ENCODE data around the gene AIFM2.
A peak's percentile ranks its signal among the peaks of the same experiment; 100 is the strongest.

The AIFM2 gene

DNA sequence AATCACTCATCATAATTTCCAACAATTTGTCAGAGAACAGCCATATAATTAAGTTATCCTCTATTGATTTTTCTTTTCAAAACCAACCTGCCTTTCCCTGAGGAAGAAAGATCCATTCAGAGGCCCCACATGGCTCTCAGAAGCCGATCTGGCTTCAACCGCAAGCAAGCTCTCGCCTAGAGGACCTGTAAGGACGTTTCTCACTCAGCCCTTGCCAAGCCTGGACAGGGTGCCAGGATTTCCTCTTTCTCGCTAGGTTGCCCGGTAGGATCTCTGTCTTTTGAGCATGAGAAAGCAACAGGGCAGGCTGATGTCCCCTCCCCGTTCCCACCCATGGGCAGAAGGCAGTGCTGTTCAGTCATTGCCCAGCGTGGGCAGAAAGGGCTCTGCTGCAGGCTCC lies 13.0 kb downstream of the AIFM2 start:
- Histone ChIP-seq H3K23ac (ENCODE audit: low read length in 2 of 2) (no peak overlapping the region), H3K79me1 (replicated peaks; ENCODE audit: low read length, poor library complexity, severe bottlenecking) (peaks cover under 1% of the 10 kb centered on the region), H3K18ac (ENCODE audit: low read depth in 1 of 2, low read length in 2 of 2) (no peak overlapping the region), H3K27me3 (ENCODE audit: control insufficient read depth in 1 of 2, insufficient read depth in 1 of 2, low read length in 2 of 2) (no peaks in the 10 kb centered on the region), H2BK5ac (ENCODE audit: low read depth, low read length, poor library complexity, severe bottlenecking) (no peak overlapping the region), H2BK12ac (ENCODE audit: low read length in 2 of 2) (no peak overlapping the region), H3K36me3 (ENCODE audit: control insufficient read depth in 1 of 2, insufficient read depth in 2 of 2, low read depth in 1 of 2, low read length in 2 of 2) (peaks cover 49 to 88% of the 10 kb centered on the region in 2 experiments), H2AK5ac (ENCODE audit: low read length, severe bottlenecking) (no peak overlapping the region), H2BK120ac (ENCODE audit: low read depth, low read length) (no peak overlapping the region), H3K9ac (ENCODE audit: low read length) (no peak overlapping the region), H3K27ac (ENCODE audit: low read length, poor library complexity, severe bottlenecking) (no peak overlapping the region), H2BK15ac (ENCODE audit: low read depth, poor library complexity, severe bottlenecking) (no peak overlapping the region), H3K4me2 (ENCODE audit: low read length, poor library complexity, severe bottlenecking) (no peak overlapping the region), H3K4me3 (ENCODE audit: insufficient read depth in 1 of 2, low read depth in 1 of 2, low read length in 2 of 2) (no peak overlapping the region), H4K8ac (ENCODE audit: low read length) (no peak overlapping the region), H3K4ac (ENCODE audit: low read depth in 1 of 2, low read length in 2 of 2) (no peak overlapping the region), H4K91ac (ENCODE audit: low read length) (no peak overlapping the region), H3K9me3 (ENCODE audit: control insufficient read depth, low read length) (no peaks in the 10 kb centered on the region), H2AFZ (ENCODE audit: low read depth, low read length) (no peak overlapping the region), H3K4me1 (ENCODE audit: control insufficient read depth, insufficient read depth, low read depth, low read length) (peaks cover 11% of the 10 kb centered on the region), H3K14ac (ENCODE audit: low read length in 2 of 2) (no peak overlapping the region)
- no peak for DNase-seq
- 97% methylated on average over 8 of the region's 8 CpGs for WGBS

- no peak overlapping the region for H2AFZ ChIP-seq (ENCODE audit: low read depth, low read length)
- H3K4ac ChIP-seq (ENCODE audit: low read depth in 1 of 2, low read length in 2 of 2), result no peak overlapping the region
- H3K23ac ChIP-seq (ENCODE audit: low read length in 2 of 2), result no peak overlapping the region
- no peak overlapping the region for H2BK120ac ChIP-seq (ENCODE audit: low read depth, low read length)
- no peak overlapping the region for H3K27ac ChIP-seq (ENCODE audit: low read length, poor library complexity, severe bottlenecking)
- H3K14ac ChIP-seq (ENCODE audit: low read length in 2 of 2), result no peak overlapping the region
- H3K4me2 ChIP-seq (ENCODE audit: low read length, poor library complexity, severe bottlenecking), result no peak overlapping the region
- no peaks in the 10 kb centered on the region for H3K79me1 ChIP-seq (replicated peaks; ENCODE audit: low read length, poor library complexity, severe bottlenecking)
- H3K18ac ChIP-seq (ENCODE audit: low read depth in 1 of 2, low read length in 2 of 2), result no peak overlapping the region
- H4K8ac ChIP-seq (ENCODE audit: low read length), result no peak overlapping the region
- H3K9me3 ChIP-seq (ENCODE audit: control insufficient read depth, low read length), result no peaks in the 10 kb centered on the region
- no peak overlapping the region for H2AK5ac ChIP-seq (ENCODE audit: low read length, severe bottlenecking)
- no peak overlapping the region for H2BK15ac ChIP-seq (ENCODE audit: low read depth, poor library complexity, severe bottlenecking)
- 95% methylated on average over 6 of the region's 7 CpGs for WGBS
- H2BK5ac ChIP-seq (ENCODE audit: low read depth, low read length, poor library complexity, severe bottlenecking), result no peak overlapping the region
- no peaks in the 10 kb centered on the region for H3K27me3 ChIP-seq (ENCODE audit: control insufficient read depth in 1 of 2, insufficient read depth in 1 of 2, low read length in 2 of 2)
- H3K36me3 ChIP-seq (ENCODE audit: control insufficient read depth in 1 of 2, insufficient read depth in 2 of 2, low read depth in 1 of 2, low read length in 2 of 2), result peaks cover 49 to 86% of the 10 kb centered on the region in 2 experiments
- H3K4me3 ChIP-seq (ENCODE audit: insufficient read depth in 1 of 2, low read depth in 1 of 2, low read length in 2 of 2), result no peak overlapping the region
- H3K9ac ChIP-seq (ENCODE audit: low read length), result no peak overlapping the region
- no peak overlapping the region for H4K91ac ChIP-seq (ENCODE audit: low read length)
- H3K4me1 ChIP-seq (ENCODE audit: control insufficient read depth, insufficient read depth, low read depth, low read length), result peaks cover 11% of the 10 kb centered on the region
- H2BK12ac ChIP-seq (ENCODE audit: low read length in 2 of 2), result no peak overlapping the region
- DNase-seq, result no peak
These were observed 13.4 kb downstream of the AIFM2 start for GRCh38 chr10:70119197-70119596.

- Histone ChIP-seq H3K23ac (ENCODE audit: low read length in 2 of 2) (no peak overlapping the region), H3K14ac (ENCODE audit: low read length in 2 of 2) (no peak overlapping the region), H2BK120ac (ENCODE audit: low read depth, low read length) (no peak overlapping the region), H3K4ac (ENCODE audit: low read depth in 1 of 2, low read length in 2 of 2) (no peak overlapping the region), H3K27ac (ENCODE audit: low read length, poor library complexity, severe bottlenecking) (no peak overlapping the region), H2BK15ac (ENCODE audit: low read depth, poor library complexity, severe bottlenecking) (no peak overlapping the region), H3K9ac (ENCODE audit: low read length) (no peak overlapping the region), H2BK5ac (ENCODE audit: low read depth, low read length, poor library complexity, severe bottlenecking) (no peak overlapping the region), H3K18ac (ENCODE audit: low read depth in 1 of 2, low read length in 2 of 2) (no peak overlapping the region), H3K9me3 (ENCODE audit: control insufficient read depth, low read length) (no peaks in the 10 kb centered on the region), H3K27me3 (ENCODE audit: control insufficient read depth in 1 of 2, insufficient read depth in 1 of 2, low read length in 2 of 2) (no peaks in the 10 kb centered on the region), H2BK12ac (ENCODE audit: low read length in 2 of 2) (no peak overlapping the region), H3K79me1 (replicated peaks; ENCODE audit: low read length, poor library complexity, severe bottlenecking) (no peaks in the 10 kb centered on the region), H3K4me1 (ENCODE audit: control insufficient read depth, insufficient read depth, low read depth, low read length) (peaks cover 11% of the 10 kb centered on the region), H3K36me3 (ENCODE audit: control insufficient read depth in 1 of 2, insufficient read depth in 2 of 2, low read depth in 1 of 2, low read length in 2 of 2) (peaks cover 55 to 89% of the 10 kb centered on the region in 2 experiments), H3K4me2 (ENCODE audit: low read length, poor library complexity, severe bottlenecking) (no peak overlapping the region), H3K4me3 (ENCODE audit: insufficient read depth in 1 of 2, low read depth in 1 of 2, low read length in 2 of 2) (no peak overlapping the region), H4K91ac (ENCODE audit: low read length) (no peak overlapping the region), H2AFZ (ENCODE audit: low read depth, low read length) (no peak overlapping the region), H4K8ac (ENCODE audit: low read length) (no peak overlapping the region), H2AK5ac (ENCODE audit: low read length, severe bottlenecking) (no peak overlapping the region)
- no peak for DNase-seq
- 91% methylated on average over 2 of the region's 3 CpGs for WGBS
These were observed 14.4 kb downstream of the AIFM2 start for GRCh38 chr10:70118196-70118595.

GRCh38 chr10:70117646-70118045 lies 15.0 kb downstream of the AIFM2 start:
- H2AK5ac ChIP-seq (ENCODE audit: low read length, severe bottlenecking), result no peak overlapping the region
- H3K27me3 ChIP-seq (ENCODE audit: control insufficient read depth in 1 of 2, insufficient read depth in 1 of 2, low read length in 2 of 2), result no peaks in the 10 kb centered on the region
- no peak overlapping the region for H2BK12ac ChIP-seq (ENCODE audit: low read length in 2 of 2)
- H4K8ac ChIP-seq (ENCODE audit: low read length), result no peak overlapping the region
- H2AFZ ChIP-seq (ENCODE audit: low read depth, low read length), result no peak overlapping the region
- H3K18ac ChIP-seq (ENCODE audit: low read depth in 1 of 2, low read length in 2 of 2), result no peak overlapping the region
- H3K9ac ChIP-seq (ENCODE audit: low read length), result no peak overlapping the region
- H3K4me1 ChIP-seq (ENCODE audit: control insufficient read depth, insufficient read depth, low read depth, low read length), result peaks cover 13% of the 10 kb centered on the region
- H2BK5ac ChIP-seq (ENCODE audit: low read depth, low read length, poor library complexity, severe bottlenecking), result no peak overlapping the region
- no peak overlapping the region for H2BK15ac ChIP-seq (ENCODE audit: low read depth, poor library complexity, severe bottlenecking)
- no peak overlapping the region for H3K4me2 ChIP-seq (ENCODE audit: low read length, poor library complexity, severe bottlenecking)
- no peak overlapping the region for H3K4me3 ChIP-seq (ENCODE audit: insufficient read depth in 1 of 2, low read depth in 1 of 2, low read length in 2 of 2)
- no peaks in the 10 kb centered on the region for H3K79me1 ChIP-seq (replicated peaks; ENCODE audit: low read length, poor library complexity, severe bottlenecking)
- H3K9me3 ChIP-seq (ENCODE audit: control insufficient read depth, low read length), result no peaks in the 10 kb centered on the region
- H3K27ac ChIP-seq (ENCODE audit: low read length, poor library complexity, severe bottlenecking), result no peak overlapping the region
- H3K4ac ChIP-seq (ENCODE audit: low read depth in 1 of 2, low read length in 2 of 2), result no peak overlapping the region
- no peak overlapping the region for H2BK120ac ChIP-seq (ENCODE audit: low read depth, low read length)
- 90% methylated on average over 9 of the region's 10 CpGs for WGBS
- H3K23ac ChIP-seq (ENCODE audit: low read length in 2 of 2), result no peak overlapping the region
- H4K91ac ChIP-seq (ENCODE audit: low read length), result no peak overlapping the region
- H3K36me3 ChIP-seq (ENCODE audit: control insufficient read depth in 1 of 2, insufficient read depth in 2 of 2, low read depth in 1 of 2, low read length in 2 of 2), result peaks cover 55 to 91% of the 10 kb centered on the region in 2 experiments
- DNase-seq, result no peak
- H3K14ac ChIP-seq (ENCODE audit: low read length in 2 of 2), result peak overlapping the region in 1 of 2 experiments; percentile 68

All from mesenchymal stem cell (in vitro differentiated cells and primary cell).